GM12891 (cell line): ENCODE data around the gene KLHL18.

Experiments
- POLR2A ChIP-seq: IDR thresholded peaks from 2 replicates; pipeline ENCODE4 v1.6.1; 2011; ENCODE audit warnings: low read depth, low read length, control low read depth
- POLR2AphosphoS5 ChIP-seq: IDR thresholded peaks from 2 replicates; pipeline ENCODE4 v1.6.1; 2011; ENCODE audit warnings: low read depth, low read length, control low read depth
- SPI1 ChIP-seq: IDR thresholded peaks from 2 replicates; pipeline ENCODE4 v1.6.1; 2011; ENCODE audit warnings: low read depth, low read length, control low read depth
- TAF1 ChIP-seq: IDR thresholded peaks from 2 replicates; pipeline ENCODE4 v1.6.1; 2011; ENCODE audit warnings: low read depth, low read length, control low read depth

DNA sequence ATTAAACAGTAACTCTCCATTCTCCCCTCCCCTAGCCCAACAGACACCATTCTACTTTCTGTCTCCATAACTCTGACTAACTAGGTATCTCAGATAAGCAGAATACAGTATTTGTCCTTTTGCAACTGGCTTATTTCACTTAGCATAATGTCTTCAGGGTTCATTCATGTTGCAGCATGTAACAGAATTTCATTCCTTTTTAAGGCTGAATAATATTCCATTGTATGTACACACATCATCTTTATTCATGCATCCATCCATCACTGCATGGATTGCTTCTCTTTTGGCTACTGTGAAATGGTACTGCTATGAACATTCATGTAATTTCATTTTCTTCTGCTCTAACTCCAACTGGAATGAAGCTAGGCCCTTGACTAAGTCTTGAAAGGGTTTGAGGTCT is 96.1 kb downstream of the KLHL18 start:
- TF ChIP-seq POLR2A (no peak), TAF1 (no peak), POLR2AphosphoS5 (no peak), SPI1 (no peak)
